Endometrium (tissue), 2 donors: ENCODE results near the gene KAZN.
A peak's percentile ranks its signal among the peaks of the same experiment; 100 is the strongest.

Experiments used
- FAIRE-seq: peaks from 2 replicates; lab custom pipeline; 2012; peaks lifted over from hg19 to GRCh38; lab: Jason Lieb, UNC
- donor health status: control.
- donor health status: control.

The KAZN gene

DNA sequence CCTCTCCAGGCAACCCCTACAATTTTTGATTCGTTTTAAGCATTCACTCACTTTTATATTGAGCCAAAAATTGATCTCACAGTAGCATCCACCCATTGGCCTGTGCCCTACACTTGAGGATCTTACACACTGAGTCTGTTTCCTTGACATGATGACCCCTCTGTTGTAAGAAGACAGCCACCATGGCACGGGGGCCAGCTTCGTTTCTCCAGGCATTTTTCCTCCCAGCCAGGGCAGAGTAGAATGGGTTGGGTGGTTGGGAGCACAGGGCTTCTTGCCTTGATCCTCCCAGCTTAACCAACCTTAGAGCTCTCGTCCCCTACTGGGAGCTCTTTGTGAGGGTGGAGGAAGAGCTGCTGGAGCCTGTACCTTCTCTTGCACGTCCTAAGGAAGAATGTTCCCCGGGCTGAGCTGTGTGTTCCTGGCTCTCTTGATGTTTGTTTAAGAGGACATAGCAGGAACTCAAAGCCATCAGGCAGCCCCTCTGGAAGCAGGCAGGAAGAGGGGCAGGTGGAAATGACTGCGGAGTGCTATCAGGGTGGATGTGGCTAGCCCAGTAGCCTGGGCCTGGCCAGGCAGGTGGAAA lies 341.9 kb downstream of the KAZN start:
- no peak for FAIRE-seq

DNA sequence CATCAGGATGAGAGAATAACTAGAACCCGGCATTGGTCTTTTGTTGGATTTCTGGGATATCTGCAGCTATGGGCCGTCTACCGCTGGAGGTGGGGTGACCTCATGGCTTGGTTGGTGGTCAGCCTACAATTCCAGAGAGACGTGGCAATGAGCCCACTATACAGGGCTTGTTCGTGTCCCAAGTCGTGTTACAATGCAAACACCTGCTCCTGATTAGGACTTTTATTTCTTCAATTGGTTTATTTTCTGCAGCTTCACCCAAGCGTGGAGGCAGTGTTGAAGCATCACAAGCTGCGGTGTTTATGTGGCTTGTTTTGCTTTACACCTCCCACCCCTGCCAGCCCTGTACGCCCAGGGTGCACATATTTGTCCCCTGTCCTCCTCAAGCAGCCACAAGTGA lies 343.4 kb downstream of the KAZN start:
- FAIRE-seq = no peak

DNA sequence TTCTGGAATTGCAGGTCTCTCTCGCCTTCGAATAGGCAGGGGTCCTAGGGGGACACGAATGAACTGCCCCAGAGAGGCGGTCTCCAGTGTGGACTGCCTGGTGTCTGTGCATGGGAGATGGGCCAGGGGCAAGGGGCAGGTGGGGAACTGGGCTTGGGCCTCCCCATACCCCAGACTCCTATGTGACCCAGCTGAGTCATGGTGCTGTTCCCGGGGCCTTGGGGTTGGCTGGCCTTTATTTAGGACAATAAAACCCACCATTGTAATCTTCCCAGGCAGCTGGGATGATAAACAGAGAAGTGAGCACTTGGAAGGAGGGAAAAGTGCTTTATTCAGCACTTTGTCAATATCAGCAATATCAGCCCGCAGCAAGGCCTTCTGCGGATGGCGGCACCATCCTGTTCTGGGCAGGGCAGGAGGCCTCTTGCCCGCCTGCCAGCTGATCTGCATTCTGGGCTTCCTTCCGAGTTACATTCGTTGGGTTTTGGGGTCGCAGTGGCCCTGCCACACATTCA lies 346.0 kb downstream of the KAZN start:
- FAIRE-seq = no peak

DNA sequence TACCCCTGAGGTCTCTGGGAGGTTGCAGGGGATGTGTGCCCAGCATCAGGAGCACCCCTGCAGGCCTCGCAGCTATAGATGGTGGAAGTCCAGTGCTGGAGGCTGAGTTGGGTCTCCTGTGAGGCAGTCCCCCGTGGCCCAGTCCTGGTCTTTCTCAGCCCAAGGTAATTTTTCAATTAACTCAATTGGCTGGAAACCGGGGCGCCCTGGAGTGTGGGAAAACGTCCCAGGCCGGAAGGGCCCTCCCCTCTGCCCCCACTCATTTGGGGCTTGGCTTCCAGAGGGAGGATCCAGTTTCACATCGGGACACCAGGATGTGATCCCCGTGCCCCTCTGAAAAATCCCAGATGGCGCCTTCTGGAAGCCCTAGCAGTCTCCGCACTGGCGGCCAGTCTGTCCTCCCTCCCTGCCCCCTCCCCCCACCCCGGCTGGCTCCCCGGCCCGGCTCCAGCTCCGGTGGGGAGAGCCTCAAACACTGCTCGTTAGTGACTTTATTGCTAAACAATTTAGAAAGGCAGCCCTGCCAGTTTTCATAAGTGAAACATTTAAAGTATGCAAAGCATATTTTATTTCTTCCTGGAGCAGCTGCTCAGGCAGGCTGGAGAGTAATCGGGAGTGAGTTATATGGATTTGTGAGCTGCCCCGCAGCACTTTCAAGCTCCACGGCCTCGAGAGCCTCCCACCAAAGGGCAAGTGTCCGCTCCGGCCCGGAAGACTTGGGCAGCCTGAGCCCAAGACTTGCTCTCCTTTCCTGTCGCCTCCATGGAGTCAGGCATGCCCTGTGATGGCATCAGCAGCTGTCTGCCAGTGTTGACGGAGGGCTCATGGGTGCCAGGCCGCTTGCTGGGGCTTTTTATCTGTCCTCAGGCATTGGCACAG lies 346.9 kb downstream of the KAZN start:
- FAIRE-seq = peak; percentile 4

DNA sequence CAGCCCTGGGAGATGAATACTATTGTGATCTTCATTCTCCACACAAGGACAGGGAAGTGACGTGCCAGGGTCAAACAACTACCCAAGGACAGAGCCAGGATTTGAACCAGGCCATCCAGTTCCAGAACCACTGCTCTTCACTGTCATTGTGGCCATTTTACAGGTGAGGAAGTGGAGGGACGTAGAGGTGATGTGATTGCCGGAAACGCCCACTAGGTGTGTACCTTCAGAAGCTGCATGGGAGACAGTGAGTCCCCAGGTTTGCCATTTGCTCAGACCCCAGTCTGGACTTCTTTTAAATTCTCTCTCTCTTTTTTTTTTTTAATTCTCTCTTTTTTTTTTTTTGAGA lies 347.5 kb downstream of the KAZN start:
- no peak for FAIRE-seq

DNA sequence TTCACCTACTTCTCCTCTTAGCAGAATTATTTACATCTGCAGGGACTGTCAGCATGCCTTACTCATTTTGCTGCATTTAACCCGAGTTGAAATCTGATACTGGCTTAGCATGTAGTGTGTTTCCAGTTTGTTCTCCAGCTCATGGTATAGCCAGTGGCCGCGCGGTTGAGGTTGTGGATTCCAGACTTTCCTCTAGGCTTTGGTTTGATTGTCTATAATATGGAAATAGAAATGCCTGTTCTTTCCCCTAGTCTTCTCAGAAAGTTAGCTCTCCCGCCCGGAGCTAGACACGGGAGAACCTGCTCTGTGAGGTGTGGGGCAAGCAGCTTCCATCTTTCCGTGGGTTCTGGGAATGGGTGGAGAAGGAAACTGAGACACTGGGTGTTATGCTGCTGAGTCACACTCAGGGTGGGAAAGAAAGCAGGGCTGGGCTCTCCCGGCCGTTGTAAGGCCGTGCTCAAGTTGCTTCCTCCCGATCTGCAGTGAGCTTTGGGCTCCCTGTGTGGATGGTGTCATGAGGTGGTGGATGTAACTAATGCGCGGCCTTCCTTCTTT lies 348.3 kb downstream of the KAZN start:
- no peak for FAIRE-seq

DNA sequence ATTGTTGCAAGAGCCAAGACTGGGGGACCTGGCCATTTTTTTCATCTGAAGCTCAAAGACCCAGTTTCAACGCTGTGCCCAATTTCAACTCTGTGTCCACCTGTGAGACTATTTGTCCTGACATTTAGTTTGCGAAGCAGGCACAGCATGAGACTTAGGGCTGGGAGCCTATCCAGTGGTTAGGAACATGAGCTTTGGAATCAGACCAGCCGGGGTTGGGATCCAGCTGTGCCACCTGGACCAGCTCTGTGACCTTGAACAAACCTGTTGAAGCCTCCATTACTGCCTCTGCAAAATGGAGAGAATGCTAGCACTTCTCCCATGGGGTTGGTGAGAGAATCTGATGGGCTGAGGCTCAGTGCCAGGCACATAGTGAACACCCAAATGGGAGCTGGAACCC lies 348.9 kb downstream of the KAZN start:
- FAIRE-seq = no peak

DNA sequence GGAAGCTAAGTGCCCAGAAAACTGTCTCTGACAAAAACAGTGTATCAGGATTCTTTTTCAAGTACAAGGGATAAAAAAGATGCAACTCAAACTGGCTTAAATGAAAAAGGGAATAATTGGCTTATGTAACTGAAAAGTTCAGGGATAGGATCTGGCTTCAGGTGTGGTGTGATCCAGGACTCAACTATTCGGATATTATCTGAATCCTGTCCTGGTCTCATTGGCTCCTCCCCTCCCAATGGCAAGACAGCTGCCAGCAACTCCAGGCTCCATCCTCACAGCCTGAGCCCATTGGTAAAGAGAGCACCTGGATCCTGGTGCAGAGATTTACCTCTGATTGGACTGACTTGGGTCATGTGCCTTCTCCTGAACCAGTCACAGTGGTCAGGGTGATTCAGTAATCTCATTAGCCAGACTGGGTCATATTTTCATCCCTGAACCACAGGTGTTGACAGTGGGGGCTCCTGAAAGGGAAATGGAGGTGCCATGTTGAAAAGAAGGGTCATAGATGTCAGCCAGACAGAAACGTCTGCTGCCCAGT lies 349.7 kb downstream of the KAZN start:
- FAIRE-seq = no peak

DNA sequence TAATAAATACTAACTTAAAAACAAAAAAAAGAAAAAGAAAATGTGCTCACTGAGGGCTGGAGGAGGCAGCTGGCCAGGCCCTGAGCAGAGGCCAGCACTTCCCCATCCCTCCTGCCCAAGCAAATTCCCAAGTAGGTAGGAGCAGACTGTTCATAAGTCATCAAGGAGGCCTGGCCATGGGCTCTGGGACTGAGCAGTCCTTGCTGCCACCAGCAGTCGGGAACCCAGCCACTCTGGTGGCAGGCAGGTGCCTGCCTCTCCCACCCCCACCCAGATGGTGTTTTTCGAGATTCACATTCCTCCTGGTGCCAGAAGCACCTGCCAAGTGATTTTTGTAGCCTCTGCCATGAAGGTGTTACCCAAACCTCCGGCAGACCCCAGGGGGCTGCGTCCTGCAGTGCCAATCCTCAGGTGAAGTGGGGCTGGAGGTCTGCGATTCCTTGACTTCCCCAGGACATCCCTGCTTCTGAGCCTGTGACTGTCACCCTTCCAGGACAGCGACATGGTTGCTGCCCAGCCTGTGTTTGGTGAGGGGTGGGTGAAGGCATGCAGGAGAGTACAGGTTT lies 350.9 kb downstream of the KAZN start:
- FAIRE-seq = no peak

DNA sequence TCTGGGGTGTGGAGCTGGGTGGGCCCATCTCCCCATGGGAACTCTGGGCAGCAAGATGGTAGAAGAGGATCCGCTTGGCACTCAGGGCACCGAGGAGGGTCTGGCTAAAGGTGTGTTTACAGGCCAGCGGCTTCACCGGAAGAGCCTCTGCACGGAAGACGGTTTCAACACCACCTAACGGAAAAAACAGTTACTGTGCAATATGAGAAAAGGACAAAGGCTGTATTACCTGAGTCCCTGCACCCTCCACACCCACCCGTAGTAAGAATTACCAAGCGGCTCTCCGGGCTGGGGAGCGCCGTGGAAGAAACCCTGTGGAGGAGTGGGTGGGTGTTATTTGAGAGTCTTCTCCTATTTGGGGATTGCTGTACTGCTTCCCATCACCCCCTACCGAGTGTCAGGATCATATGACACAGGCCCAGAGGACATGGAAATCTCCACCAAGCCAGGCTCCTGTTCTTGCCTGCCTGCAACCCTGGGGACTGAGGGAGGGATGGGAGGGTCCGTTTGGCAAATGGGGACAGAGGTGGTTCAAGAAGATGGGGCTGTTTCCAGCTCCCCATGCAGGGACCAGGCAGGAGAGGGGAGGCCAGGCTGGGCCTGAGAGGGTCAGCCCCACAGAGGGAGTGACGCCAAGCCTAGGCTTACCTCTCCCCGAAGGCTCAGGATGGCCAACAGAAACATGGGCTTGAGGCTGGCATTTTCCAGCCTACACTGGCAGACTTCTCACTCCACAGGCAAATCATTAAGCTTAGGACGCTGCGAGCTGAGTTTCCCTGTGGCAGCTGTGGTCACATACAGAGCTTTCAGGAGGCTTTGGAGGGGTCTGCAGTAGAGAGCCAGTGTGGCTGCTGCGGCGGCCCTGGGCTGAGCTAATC lies 351.6 kb downstream of the KAZN start:
- FAIRE-seq = no peak

DNA sequence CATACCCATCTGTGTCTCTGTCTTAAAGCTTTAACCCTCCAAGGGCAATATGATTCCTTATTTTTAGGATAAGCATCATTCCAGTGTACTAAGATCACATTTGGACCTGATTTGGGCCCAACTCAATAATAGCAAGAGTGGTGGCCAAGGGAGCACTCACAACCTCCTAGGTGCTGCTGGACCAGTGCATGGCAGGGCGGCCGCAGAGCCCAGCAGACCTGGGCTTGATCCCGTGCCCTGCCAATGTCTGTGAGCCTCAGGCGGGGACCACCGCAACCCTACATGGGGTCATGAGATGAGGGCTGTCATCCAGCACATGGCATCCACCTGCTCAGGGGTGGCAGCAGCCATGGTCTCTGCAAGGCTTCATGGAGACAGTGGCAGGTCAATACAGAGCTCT lies 353.3 kb downstream of the KAZN start:
- no peak for FAIRE-seq

DNA sequence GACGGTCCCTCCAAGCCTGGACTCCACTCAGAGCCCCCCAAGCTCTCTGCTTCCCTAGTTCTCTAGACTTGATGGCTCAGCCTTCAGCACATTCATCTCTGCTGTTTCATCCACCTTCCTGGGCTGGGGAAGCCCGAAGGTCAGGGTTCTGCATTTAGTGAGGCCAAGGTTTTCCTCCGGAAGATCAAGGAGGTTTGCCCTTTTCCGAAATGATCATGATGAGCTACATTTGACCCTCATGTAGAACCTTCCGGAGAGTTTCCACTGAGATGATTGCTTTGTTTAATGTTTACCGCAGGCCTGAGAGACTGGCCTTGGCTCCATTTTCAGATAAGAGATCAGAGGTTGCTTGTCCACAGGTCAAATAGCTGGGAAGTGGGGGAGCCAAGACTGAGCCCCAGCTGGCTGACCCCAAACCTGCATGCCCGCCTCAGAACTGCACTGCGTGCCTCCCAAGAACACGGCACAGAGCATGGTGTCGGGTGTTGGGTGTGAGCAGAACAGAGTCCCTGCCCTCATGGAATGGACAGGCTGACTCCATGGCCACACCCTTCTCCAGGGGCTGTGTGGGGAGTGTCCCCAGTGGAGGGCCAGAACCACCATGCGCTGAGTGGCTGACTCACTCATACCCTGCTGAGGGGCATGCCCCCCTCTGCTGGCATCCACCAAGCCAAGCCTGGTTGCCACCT lies 354.3 kb downstream of the KAZN start:
- FAIRE-seq = no peak

DNA sequence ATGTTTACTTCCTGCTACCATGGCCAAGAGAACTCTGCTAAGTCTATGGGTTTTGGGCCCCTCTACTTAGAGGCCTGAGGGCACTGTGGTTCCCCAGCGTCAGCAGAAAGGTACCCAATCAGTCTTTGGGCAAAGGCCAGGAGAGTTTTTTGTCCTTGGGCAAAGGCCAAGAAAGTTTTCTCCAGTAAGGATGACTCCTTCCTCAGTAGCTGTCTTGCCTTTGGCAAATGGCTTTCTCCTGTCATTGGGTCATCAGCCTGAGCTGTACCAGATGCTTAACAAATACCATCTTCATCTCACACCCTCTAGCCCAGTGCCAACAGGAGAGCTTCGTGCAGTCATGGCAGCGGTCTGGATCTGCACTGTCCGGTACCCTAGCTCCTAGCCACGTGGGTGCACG lies 355.7 kb downstream of the KAZN start:
- FAIRE-seq = no peak

DNA sequence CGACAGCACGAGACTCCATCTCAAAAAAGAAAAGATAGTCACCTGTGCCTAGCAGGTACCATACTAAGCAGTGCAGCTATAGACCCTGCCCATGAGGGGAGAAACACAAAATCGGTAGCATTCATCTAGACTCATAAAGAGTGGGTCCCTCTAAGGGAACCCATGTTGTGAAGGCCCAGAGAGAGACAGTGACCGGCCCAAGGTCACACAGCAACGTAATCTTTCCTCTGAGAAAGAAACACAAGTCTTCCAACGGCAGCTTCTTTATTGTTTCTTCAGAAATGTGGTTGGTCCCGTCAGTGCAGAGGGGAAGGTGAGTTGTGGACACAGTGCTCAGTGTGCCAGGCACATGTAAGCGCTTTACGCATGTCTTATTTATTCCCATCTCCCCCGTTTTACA lies 356.4 kb downstream of the KAZN start:
- no peak for FAIRE-seq

DNA sequence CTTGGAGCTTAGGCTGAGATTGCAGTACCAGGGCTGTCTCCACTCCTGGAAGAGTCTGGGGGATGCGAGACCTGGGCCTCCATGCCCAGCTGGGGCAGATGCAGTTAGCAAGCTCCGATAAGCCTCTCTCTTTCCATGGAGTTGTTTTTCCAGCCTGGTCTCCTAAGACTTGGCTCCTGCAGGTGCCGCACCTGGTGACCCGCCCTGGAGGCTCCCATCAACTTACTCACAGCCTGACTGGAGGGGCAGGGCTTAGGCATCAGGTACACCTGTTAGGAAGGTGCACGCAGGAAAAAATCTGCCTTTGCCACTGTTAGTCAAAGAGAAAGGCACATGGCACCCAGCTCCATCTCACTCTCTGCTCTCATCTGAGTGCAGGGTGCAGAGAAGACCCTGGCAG lies 356.9 kb downstream of the KAZN start:
- FAIRE-seq = no peak

DNA sequence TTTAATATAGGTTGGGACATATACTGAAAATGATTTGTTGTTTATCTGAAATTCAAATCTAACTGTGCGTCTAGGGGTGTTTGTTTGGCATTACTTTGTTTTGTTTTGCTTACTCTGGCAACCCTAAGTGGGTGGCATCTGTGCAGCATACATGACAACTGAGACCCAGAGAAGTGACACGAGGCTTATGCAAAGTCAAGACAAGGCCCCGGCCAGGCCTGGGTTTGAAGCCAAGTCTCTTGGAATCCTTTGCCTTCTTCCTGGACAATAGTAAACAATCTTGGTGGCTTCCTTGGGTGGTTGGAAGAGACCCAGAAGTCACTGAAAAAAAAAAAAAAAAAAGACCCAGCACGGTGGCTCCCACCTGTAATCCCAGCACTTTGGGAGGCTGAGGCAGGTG lies 357.5 kb downstream of the KAZN start:
- no peak for FAIRE-seq

DNA sequence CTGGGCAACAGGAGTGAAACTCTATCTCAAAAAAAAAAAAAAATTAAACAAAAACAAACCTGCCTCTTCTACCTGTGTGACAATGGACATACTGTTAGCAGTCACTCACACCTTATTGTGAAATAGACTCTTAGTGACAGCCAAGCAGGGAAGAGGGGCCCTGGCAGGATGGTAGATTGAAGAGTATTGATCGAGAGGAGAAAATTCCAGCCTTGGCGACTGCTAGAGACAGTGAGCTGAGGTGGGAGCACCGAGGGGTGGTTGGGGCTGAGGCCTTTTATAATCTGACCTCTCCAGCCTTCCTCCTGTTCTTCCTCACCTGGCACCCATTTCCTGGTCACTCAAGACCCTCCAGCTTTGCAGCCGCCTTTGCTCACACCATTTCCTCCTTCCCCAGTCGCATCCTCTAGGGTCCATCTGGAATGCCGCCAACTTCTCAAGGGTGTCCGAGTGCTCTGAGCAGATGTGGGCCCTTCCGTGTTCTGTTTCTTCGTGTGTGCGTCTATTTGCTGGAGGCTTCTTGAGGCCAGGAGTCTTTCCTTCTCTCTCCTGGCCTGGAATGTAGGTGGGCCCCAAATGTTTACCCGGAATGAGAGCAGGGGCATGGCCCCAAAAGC lies 358.2 kb downstream of the KAZN start:
- no peak for FAIRE-seq

DNA sequence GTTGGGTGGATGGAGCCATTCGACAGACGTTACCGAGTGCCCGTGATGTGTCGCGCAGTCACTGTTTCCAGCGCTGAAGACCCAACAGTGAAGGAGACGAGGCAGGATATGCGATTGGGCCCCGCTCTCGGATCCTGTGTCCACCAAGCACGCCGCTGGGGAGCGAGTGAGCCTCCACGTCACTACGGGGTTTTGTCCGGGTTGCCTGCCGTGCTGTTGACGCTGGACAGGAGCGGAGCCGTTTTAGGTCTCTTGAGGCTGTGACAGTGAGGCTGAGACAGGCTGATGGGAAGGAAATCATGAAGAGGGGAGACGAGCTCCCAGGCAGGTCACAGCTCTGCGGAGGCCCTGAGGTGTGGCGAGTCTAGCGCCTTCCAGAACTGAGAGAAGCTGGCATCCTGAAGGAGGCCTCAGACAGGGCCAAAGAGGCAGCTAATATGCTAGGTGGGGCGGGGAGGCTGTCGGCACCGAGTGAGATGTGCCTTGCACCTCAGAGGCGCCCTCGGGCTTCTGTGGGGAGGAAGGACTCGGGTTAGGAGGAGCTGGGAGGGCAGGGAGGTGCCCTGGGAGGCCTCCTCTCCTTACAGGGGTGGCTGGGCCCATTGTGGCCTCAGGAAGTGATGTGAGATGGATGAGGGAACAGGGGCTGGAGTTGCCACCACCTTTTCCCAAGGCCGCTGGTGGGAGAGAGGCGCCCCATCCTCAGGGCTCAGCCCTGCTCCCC lies 359.1 kb downstream of the KAZN start:
- FAIRE-seq = no peak

DNA sequence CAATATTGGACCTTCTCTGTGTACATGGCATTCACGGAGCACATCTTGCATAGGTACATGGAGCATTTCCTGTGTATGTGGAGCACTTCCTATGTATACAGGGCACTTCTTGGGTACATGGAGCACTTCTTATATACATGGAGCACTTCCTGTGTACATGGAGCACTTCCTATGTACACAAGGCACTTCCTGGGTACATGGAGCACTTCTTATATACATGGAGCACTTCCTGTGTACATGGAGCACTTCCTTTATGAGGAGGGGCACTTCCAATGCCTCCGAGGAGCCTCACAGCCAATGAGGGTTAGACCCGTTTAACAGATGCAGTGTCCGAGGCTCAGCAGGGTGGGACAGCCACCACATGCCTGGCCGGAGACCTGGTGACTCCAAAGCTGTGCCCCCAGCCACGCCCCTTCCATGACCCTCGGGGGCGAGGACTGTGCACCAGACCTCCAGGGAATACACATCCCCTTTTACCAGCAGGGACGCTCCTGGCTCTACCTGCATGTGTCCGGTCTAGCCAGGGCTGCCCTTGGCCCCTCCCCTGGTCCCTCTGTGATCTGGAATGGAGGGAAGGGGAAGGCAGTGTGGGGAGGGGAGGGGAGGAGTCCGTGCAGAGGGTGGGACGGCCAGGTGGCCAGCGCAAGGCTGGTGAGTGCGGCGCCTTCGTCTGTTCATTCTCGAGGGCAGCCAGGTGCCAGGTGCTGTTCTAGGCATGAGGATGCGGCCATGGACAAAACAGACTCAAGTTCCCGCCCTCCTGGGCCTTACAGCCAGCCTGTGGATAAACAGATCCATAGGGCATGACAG lies 360.0 kb downstream of the KAZN start:
- no peak for FAIRE-seq
